Fibroblast of lung (primary cell): ENCODE results near the gene ZNF44. TPM values are rescaled to one million over a fixed set of nuclear protein-coding genes. Genes with fewer than 3 reads are reported as not detected.
A peak's percentile ranks its signal among the peaks of the same experiment; 100 is the strongest.

Experiments used
- DNase-seq, 2 donors: peaks; one replicate each; pipeline versions ENCODE4 v3.0.0 to v3.0.0-alpha.2; 2010; ENCODE audit warnings: low read depth in 2 of 2
- H2AFZ ChIP-seq: 2 replicates; pipeline ENCODE4 v1.5.1; 2012; ENCODE audit warnings: low read length, control low read depth, inconsistent platforms
- H3K27ac ChIP-seq: 2 replicates; pipeline ENCODE4 v1.5.1; 2011; ENCODE audit warnings: low read length, control low read depth; ENCODE audit not compliant: insufficient read depth
- H3K27me3 ChIP-seq: 2 replicates; pipeline ENCODE4 v1.5.1; 2011; ENCODE audit warnings: mild to moderate bottlenecking, low read length; ENCODE audit not compliant: control insufficient read depth, insufficient read depth
- H3K36me3 ChIP-seq: 2 replicates; pipeline ENCODE4 v1.5.1; 2011; ENCODE audit warnings: low read length; ENCODE audit not compliant: control insufficient read depth, insufficient read depth
- H3K4me1 ChIP-seq: 2 replicates; pipeline ENCODE4 v1.5.1; 2011; ENCODE audit warnings: low read length; ENCODE audit not compliant: control insufficient read depth, insufficient read depth; ENCODE audit errors: extremely low read depth
- H3K4me2 ChIP-seq: 2 replicates; pipeline ENCODE4 v1.5.1; 2011; ENCODE audit warnings: low read length, control low read depth; ENCODE audit not compliant: insufficient read depth; ENCODE audit errors: extremely low read depth
- H3K4me3 ChIP-seq, 4 experiments: fragments of 200-600 bp in 1 of 4; sonication (generic) in 1 of 4; replicated peaks in 1 of 4; 2 replicates each; pipeline ENCODE4 v1.5.1; 2011 to 2016; ENCODE audit warnings: low read length in 4 of 4, low read depth in 3 of 4, mild to moderate bottlenecking in 3 of 4, control low read depth in 2 of 4, inconsistent platforms in 1 of 4, mixed read lengths in 1 of 4; ENCODE audit not compliant: insufficient read depth in 1 of 4; ENCODE audit errors: control extremely low read depth in 1 of 4
- H3K79me2 ChIP-seq: 2 replicates; pipeline ENCODE4 v1.5.1; 2012; ENCODE audit warnings: mild to moderate bottlenecking, low read length, inconsistent platforms; ENCODE audit not compliant: control insufficient read depth, insufficient read depth
- H3K9ac ChIP-seq: 2 replicates; pipeline ENCODE4 v1.5.1; 2011; ENCODE audit warnings: mild to moderate bottlenecking, low read length, control low read depth; ENCODE audit not compliant: insufficient read depth
- H3K9me3 ChIP-seq: 2 replicates; pipeline ENCODE4 v1.5.1; 2012; ENCODE audit warnings: low read depth, low read length; ENCODE audit not compliant: control insufficient read depth, insufficient read depth
- H4K20me1 ChIP-seq: 2 replicates; pipeline ENCODE4 v1.5.1; 2011; ENCODE audit warnings: low read length; ENCODE audit not compliant: control insufficient read depth, insufficient read depth; ENCODE audit errors: extremely low read depth
- EZH2 ChIP-seq: IDR thresholded peaks from 2 replicates; pipeline ENCODE4 v1.5.1; 2012; ENCODE audit warnings: low read length, control low read depth, mild to moderate bottlenecking; ENCODE audit errors: missing control alignments
- polyA minus RNA-seq: library from RNA; depleted of rRNA, polyadenylated mRNA; stranded (reverse); fragments of >200 nt; gene quantifications from 2 replicates; pipeline ENCODE4 v1.2.3, GENCODE V29; 2011; ENCODE audit warnings: low replicate concordance
- polyA plus RNA-seq, 2 donors: library from polyadenylated mRNA; depleted of rRNA in 1 of 2; stranded (reverse) in 1 of 2; unstranded in 1 of 2; fragments of >200 nt; gene quantifications; 2 replicates each; pipeline ENCODE4 v1.2.1, GENCODE V29; 2011 to 2012; ENCODE audit warnings: missing spikeins in 1 of 2
- total RNA-seq: library from RNA; depleted of rRNA; stranded (reverse); fragments of >200 nt; gene quantifications from 2 replicates; pipeline ENCODE4 v1.2.1, GENCODE V29; 2014
- TF ChIP-seq, protein P1 (sequence below), 2 donors: IDR thresholded peaks in 1 of 2; conservative IDR thresholded peaks in 1 of 2; 1 replicate in 1 of 2; 2 replicates in 1 of 2; pipeline ENCODE4 v1.5.1; 2011 to 2012; ENCODE audit warnings: low read length in 2 of 2, control low read depth in 1 of 2, inconsistent platforms in 1 of 2, low read depth in 1 of 2, mild to moderate bottlenecking in 1 of 2

ZNF44 gene
- total RNA-seq (7.7 and 16.3 TPM in 2 replicates), polyA plus RNA-seq (5.2 and 5.9 TPM in 2 replicates), polyA minus RNA-seq (1.1 and 5.6 TPM in 2 replicates)
- polyA plus RNA-seq (2012), result 3.5 and 4.0 TPM in 2 replicates

DNA sequence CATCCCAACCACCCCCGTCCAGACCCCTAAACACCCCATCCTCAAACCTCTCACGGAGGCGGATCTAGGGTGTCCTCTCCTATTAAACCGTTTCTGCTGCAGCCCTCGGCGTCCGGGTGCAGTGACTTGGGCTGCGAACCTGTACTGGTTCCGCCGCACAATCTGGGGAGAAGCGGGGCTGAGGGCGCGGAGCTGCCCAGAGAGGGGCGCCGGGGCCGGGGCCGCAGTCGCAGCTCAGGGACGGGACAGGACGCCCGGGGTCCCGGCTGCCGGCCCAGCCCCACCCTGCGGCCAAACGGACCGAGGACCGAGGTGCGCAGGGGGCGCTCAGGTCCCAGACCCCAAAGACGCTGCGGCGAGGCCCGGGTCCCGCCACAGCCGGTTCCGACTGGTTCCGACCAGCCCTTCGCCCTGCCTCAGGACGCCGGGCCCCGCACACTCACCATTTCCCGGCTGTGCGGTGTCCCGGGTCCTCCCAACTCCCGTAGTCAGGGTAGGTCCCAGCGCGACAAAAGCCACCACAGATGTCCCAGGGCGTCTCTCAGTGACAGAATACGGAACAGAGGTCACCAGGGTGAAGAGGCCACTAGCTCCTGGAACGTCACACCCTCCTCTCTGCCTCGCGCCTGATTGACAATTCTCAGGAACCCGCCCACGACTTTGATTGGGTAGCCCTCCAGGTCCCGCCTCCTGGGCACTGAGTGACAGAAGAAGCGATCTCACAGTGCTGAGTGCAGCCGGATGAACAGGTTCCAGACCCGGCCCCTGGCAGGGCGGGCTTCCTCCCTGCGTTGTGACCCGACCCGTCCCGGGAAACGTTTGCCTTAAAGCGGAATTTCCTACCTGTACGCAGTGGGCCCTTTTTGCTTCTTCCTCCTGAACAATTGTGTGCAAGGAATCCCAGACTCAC lies at the start of gene ZNF44:
Gene ZNF44 (minus strand): TSS at position 635 of the 910 bp plus-strand sequence. CDS start 189 bp downstream, at position 446.
- Histone ChIP-seq H3K9ac (peak within 1 kb of the TSS; percentile 94), H2AFZ (peak within 1 kb of the TSS; percentile 99), H3K4me3 (peak within 1 kb of the TSS; percentile 80 to 97 (median 95)), H4K20me1 (no peaks in the 10 kb centered on the region), H3K4me2 (peak within 1 kb of the TSS; percentile 88), H3K79me2 (peaks cover 31% of the 10 kb centered on the region), H3K36me3 (no peaks in the 10 kb centered on the region), H3K27ac (peak within 1 kb of the TSS; percentile 92), H3K9me3 (no peaks in the 10 kb centered on the region), H3K27me3 (no peaks in the 10 kb centered on the region), H3K4me1 (no peaks in the 10 kb centered on the region)
- no peak for TF ChIP-seq EZH2
- TF ChIP-seq, protein P1, sequence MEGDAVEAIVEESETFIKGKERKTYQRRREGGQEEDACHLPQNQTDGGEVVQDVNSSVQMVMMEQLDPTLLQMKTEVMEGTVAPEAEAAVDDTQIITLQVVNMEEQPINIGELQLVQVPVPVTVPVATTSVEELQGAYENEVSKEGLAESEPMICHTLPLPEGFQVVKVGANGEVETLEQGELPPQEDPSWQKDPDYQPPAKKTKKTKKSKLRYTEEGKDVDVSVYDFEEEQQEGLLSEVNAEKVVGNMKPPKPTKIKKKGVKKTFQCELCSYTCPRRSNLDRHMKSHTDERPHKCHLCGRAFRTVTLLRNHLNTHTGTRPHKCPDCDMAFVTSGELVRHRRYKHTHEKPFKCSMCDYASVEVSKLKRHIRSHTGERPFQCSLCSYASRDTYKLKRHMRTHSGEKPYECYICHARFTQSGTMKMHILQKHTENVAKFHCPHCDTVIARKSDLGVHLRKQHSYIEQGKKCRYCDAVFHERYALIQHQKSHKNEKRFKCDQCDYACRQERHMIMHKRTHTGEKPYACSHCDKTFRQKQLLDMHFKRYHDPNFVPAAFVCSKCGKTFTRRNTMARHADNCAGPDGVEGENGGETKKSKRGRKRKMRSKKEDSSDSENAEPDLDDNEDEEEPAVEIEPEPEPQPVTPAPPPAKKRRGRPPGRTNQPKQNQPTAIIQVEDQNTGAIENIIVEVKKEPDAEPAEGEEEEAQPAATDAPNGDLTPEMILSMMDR (conservative IDR thresholded peaks at IDR 0.05 in 1 of 2, IDR thresholded peaks at IDR 0.05 in 1 of 2; ENCODE audit: low read depth in 1 of 2, low read length in 2 of 2), result no peak
- peak; percentile 91 to 94 for DNase-seq

DNA sequence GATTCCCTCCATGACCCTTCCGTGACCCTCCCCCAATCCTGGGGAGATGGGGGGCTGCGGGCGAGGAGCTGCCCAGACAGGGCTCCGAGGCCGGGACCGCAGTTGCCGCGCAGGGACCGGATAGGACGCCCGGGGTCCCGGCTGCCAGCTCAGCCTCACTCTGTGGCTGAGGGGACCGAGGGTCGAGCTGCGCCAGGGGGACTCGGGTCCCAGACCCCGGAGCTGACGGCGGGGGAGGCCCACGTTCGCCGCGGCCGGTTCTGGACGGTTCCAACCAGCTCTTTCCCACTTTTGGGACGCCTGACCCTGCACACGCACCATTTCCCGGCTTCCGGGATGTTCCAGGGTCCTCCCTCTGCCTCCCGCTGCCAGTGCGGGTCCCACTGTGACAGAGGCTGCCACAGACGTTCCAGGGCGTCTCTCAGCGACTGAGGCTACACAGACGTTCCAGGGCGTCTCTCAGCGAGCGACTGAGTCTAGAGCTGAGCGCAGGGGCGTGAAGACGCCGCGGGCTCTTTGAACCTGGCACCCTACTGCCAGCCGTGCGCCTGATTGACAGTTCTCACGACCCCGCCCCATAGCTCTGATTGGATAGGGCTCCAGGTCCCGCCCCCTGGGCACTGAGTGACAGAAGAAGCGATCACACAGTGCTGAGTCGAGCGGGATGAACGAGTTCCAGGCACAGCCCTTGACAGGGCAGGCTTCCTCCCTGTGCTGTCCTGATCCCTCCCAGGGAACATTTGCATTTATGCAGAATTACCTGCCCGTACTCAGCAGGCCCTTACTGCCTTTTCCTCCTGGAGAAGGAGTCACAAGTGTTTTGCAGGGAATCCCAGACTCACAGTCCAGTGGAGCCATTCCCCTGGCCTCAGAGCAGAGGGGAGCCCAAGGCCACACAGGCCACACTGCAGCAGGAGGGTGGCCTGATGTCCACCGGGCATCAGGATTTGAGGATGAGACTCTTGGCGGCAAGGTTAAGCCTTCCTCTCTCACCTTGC lies 38.8 kb upstream of the ZNF44 start, which contains the start of gene ZNF563:
Gene ZNF563 (minus strand): TSS at position 472 of the 998 bp plus-strand sequence. CDS start 151 bp downstream, at position 321.
- Histone ChIP-seq H3K79me2 (no peaks in the 10 kb centered on the region), H3K4me1 (peaks cover 6% of the 10 kb centered on the region), H3K9me3 (no peaks in the 10 kb centered on the region), H2AFZ (peak within 1 kb of the TSS; percentile 99), H3K36me3 (no peaks in the 10 kb centered on the region), H3K4me3 (peak within 1 kb of the TSS; percentile 70 to 94 (median 83)), H3K9ac (peak within 1 kb of the TSS; percentile 76), H4K20me1 (no peaks in the 10 kb centered on the region), H3K27ac (peak within 1 kb of the TSS; percentile 77), H3K27me3 (no peaks in the 10 kb centered on the region), H3K4me2 (peak within 1 kb of the TSS; percentile 96)
- peak; percentile 87 to 91 for DNase-seq
- TF ChIP-seq EZH2, result no peak
- TF ChIP-seq, protein P1 (conservative IDR thresholded peaks at IDR 0.05 in 1 of 2, IDR thresholded peaks at IDR 0.05 in 1 of 2; ENCODE audit: low read depth in 1 of 2, low read length in 2 of 2), result no peak
